ENCODE measurements around the gene TNK1.

Gene TNK1

GRCh38 chr17:7437369-7437863, 56.5 kb downstream of the TNK1 start:
- no peak for DNase-seq

- peak; percentile 66 for DNase-seq
Measured at GRCh38 chr17:7437950-7438614, 57.2 kb downstream of the TNK1 start.

- no peak for DNase-seq
Measured at GRCh38 chr17:7438656-7439460, 58.0 kb downstream of the TNK1 start.

All from suppressor macrophage treated with lipopolysaccharide for 4 hours (primary cell).